NCI-H524 (cell line): Measurements from ENCODE around the gene TTBK2.
"Not testable (repeated sequence)": the region's sequence is repeated elsewhere in the genome, so short reads cannot be mapped to it uniquely, and the experiment has no call there.

Experiments used
- DNase-seq, 2 experiments: peaks; one replicate each; lab custom pipeline; 2025; lab: John Stamatoyannopoulos, UW

Gene TTBK2

GRCh38 chr15:42826251-42826890 lies 94.2 kb downstream of the TTBK2 start:
- DNase-seq, result no peak

GRCh38 chr15:42825599-42825998 lies 95.0 kb downstream of the TTBK2 start:
- no peak for DNase-seq

- no peak for DNase-seq
Measured at GRCh38 chr15:42820811-42821210, 99.8 kb downstream of the TTBK2 start.

GRCh38 chr15:42819786-42820185 lies 100.8 kb downstream of the TTBK2 start:
- no peak for DNase-seq

- no peak for DNase-seq
Measured at GRCh38 chr15:42811433-42811832, 109.1 kb downstream of the TTBK2 start.

GRCh38 chr15:42808913-42809312 lies 111.7 kb downstream of the TTBK2 start:
- DNase-seq, result no peak

- no peak for DNase-seq
Measured at GRCh38 chr15:42805266-42805665, 115.3 kb downstream of the TTBK2 start.

GRCh38 chr15:42804739-42805138 lies 115.8 kb downstream of the TTBK2 start:
- no peak for DNase-seq

- DNase-seq, result no peak
Measured at GRCh38 chr15:42803436-42803835, 117.1 kb downstream of the TTBK2 start.

GRCh38 chr15:42802168-42802567 lies 118.4 kb downstream of the TTBK2 start:
- no peak for DNase-seq

GRCh38 chr15:42800731-42801474 lies 119.7 kb downstream of the TTBK2 start:
- DNase-seq, result no peak

GRCh38 chr15:42798802-42799201 lies 121.8 kb downstream of the TTBK2 start:
- DNase-seq, result no peak

- peak in 1 of 2 experiments; percentile 25 for DNase-seq
Measured at GRCh38 chr15:42796955-42797782, 123.4 kb downstream of the TTBK2 start.

- no peak for DNase-seq
Measured at GRCh38 chr15:42788725-42789124, 131.9 kb downstream of the TTBK2 start.

- no peak for DNase-seq
Measured at GRCh38 chr15:42786978-42787377, 133.6 kb downstream of the TTBK2 start.

GRCh38 chr15:42785569-42785968 lies 135.0 kb downstream of the TTBK2 start:
- DNase-seq, result no peak

GRCh38 chr15:42784705-42785104 lies 135.9 kb downstream of the TTBK2 start:
- DNase-seq, result peak in 1 of 2 experiments; percentile 25

- no peak for DNase-seq
Measured at GRCh38 chr15:42782716-42783115, 137.9 kb downstream of the TTBK2 start.

- peak in 1 of 2 experiments; percentile 35 for DNase-seq
Measured at GRCh38 chr15:42775416-42775815, 145.2 kb downstream of the TTBK2 start.

GRCh38 chr15:42772901-42773300 lies 147.7 kb downstream of the TTBK2 start:
- no peak for DNase-seq

- peak in 1 of 2 experiments; percentile 37 for DNase-seq
Measured at GRCh38 chr15:42772144-42772543, 148.4 kb downstream of the TTBK2 start.

- DNase-seq, result not testable (repeated sequence)
Measured at GRCh38 chr15:42766109-42766508, 154.5 kb downstream of the TTBK2 start.
